Common myeloid progenitor, CD34-positive (primary cell): ENCODE results near the gene TTYH1.
A peak's percentile ranks its signal among the peaks of the same experiment; 100 is the strongest.

Experiments used
- CTCF ChIA-PET: fragments of 350-600 bp; sonication (Branson Sonifier 250); formaldehyde crosslinking; loops from one replicate; lab custom pipeline; 2021; ENCODE audit warnings: antibody characterized with exemption; lab: Charles Lee
- POLR2A ChIA-PET: fragments of 350-600 bp; sonication (Branson Sonifier 250); formaldehyde crosslinking; loops from one replicate; lab custom pipeline; 2021; ENCODE audit warnings: antibody characterized with exemption; lab: Charles Lee
- DNase-seq, 3 donors: peaks; one replicate each; pipeline versions ENCODE4 v3.0.0 to v3.0.0-alpha.2; 2013
- H3K27ac ChIP-seq, 2 experiments: 1 replicate in 1 of 2; 2 replicates in 1 of 2; pipeline ENCODE4 v1.7.0; 2013; ENCODE audit warnings: inconsistent platforms in 2 of 2, low read length in 2 of 2, mild to moderate bottlenecking in 2 of 2, low read depth in 1 of 2, moderate library complexity in 1 of 2; ENCODE audit not compliant: severe bottlenecking in 2 of 2, insufficient read depth in 1 of 2, poor library complexity in 1 of 2
- H3K27me3 ChIP-seq, 5 experiments: replicated peaks in 2 of 5; 1 replicate in 3 of 5; 2 replicates in 2 of 5; pipeline versions ENCODE4 v1.6.1 to v1.7.0; 2013; ENCODE audit warnings: low read length in 4 of 5, mild to moderate bottlenecking in 2 of 5, moderate library complexity in 2 of 5, inconsistent platforms in 1 of 5; ENCODE audit not compliant: insufficient read depth in 5 of 5, control insufficient read depth in 4 of 5
- H3K36me3 ChIP-seq, 4 experiments: 1 replicate in 2 of 4; 2 replicates in 2 of 4; pipeline versions ENCODE4 v1.6.1 to v1.7.0; 2013; ENCODE audit warnings: low read length in 3 of 4, control low read depth in 1 of 4, mild to moderate bottlenecking in 1 of 4; ENCODE audit not compliant: control insufficient read depth in 4 of 4, insufficient read depth in 4 of 4
- H3K4me1 ChIP-seq, 4 experiments: 1 replicate in 3 of 4; 2 replicates in 1 of 4; pipeline versions ENCODE4 v1.6.1 to v1.7.1; 2013; ENCODE audit warnings: low read length in 3 of 4, mild to moderate bottlenecking in 3 of 4, control low read depth in 1 of 4, inconsistent platforms in 1 of 4, moderate library complexity in 1 of 4; ENCODE audit not compliant: control insufficient read depth in 4 of 4, insufficient read depth in 4 of 4; ENCODE audit errors: control extremely low read depth in 1 of 4
- H3K4me3 ChIP-seq, 7 experiments: 1 replicate in 4 of 7; 2 replicates in 3 of 7; pipeline versions ENCODE4 v1.5.1 to v1.7.0; 2013; ENCODE audit warnings: mild to moderate bottlenecking in 7 of 7, low read length in 6 of 7, moderate library complexity in 6 of 7, inconsistent platforms in 2 of 7, low read depth in 2 of 7, control low read depth in 1 of 7; ENCODE audit not compliant: insufficient read depth in 4 of 7, control insufficient read depth in 1 of 7; ENCODE audit errors: extremely low read depth in 1 of 7
- H3K9me3 ChIP-seq, 5 experiments: 1 replicate in 4 of 5; 2 replicates in 1 of 5; pipeline versions ENCODE4 v1.6.1 to v1.7.1; 2013; ENCODE audit warnings: low read length in 4 of 5, mild to moderate bottlenecking in 2 of 5, inconsistent platforms in 1 of 5, low read depth in 1 of 5, moderate library complexity in 1 of 5; ENCODE audit not compliant: control insufficient read depth in 4 of 5, insufficient read depth in 2 of 5; ENCODE audit errors: control extremely low read depth in 1 of 5
- WGBS: methylation state at CpG from one replicate; pipeline ENCODE4 v1.1.5; 2013; ENCODE audit not compliant: insufficient coverage; 5-methylcytosine and 5-hydroxymethylcytosine counted together

The TTYH1 gene

DNA sequence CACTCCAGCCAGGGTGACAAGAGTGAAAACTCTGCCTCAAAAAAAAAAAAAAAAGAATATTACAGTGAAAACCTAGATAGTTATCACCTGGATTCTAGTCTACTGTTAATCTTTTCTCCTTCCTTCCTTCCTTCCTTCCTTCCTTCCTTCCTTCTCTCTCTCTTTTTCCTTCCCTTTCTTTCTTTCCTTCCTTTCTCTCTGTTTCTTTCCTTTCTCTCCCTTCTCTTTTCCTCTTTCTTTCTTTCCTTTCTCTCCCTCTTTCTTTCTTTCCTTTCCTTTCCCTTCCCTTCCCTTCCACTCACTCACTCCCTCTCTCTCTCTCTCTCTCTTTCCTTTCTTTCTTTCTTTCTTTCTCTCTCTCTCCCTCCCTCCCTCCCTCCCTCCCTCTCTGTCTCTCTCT, 9.6 kb upstream of the TTYH1 start:
- no peak for DNase-seq

DNA sequence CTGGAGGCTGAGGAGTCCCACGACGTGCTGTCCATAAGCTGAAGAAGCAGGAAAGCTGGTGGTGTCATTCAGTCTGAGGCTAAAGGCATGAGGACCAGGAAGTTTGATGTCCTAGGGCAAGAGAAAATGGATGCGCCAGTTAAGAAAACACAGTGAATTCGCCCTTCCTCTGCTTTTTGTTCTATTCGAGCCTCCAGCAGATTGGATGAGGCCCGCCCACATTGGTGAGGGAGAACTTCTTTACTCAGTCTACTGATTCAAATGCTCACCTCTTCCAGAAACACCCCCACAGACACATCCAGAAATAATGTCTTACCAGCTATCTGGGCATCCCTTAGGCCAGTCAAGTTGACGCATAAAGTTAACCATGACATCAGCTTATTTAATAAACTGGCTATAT, 7.5 kb upstream of the TTYH1 start:
- Histone ChIP-seq H3K4me3 (no peak overlapping the region), H3K9me3 (peaks cover 0 to 8% (median 0%) of the 10 kb centered on the region in 5 experiments), H3K27ac (no peak overlapping the region), H3K27me3 (peaks cover 0 to 4% (median 0%) of the 10 kb centered on the region in 5 experiments), H3K36me3 (no peaks in the 10 kb centered on the region), H3K4me1 (no peaks in the 10 kb centered on the region)
- no peak for DNase-seq
- ChIA-PET CTCF (interaction anchor here (0.8 to 2.1 kb wide), 6 partner anchors 8 to 142 kb away, joined by 3 to 8 read pairs (median 4); partner anchors contain the start of gene TTYH1), POLR2A (no interaction called here)
- WGBS, result 92% methylated on average over 7 of the region's 7 CpGs

More for the DNA sequence above, 9.6 kb upstream of the TTYH1 start:
- POLR2A ChIA-PET, result no interaction called here
- no peaks in the 10 kb centered on the region for H3K36me3 ChIP-seq
- H3K4me3 ChIP-seq, result no peak overlapping the region
- no peak overlapping the region for H3K27ac ChIP-seq
- H3K27me3 ChIP-seq, result no peaks in the 10 kb centered on the region
- no peaks in the 10 kb centered on the region for H3K4me1 ChIP-seq
- CTCF ChIA-PET, result interaction anchor here (1.5 kb wide), 1 partner anchor 43 kb away, joined by 3 read pairs; no protein-coding TSS in a partner anchor
- peaks cover 0 to 8% (median 0%) of the 10 kb centered on the region in 5 experiments for H3K9me3 ChIP-seq

DNA sequence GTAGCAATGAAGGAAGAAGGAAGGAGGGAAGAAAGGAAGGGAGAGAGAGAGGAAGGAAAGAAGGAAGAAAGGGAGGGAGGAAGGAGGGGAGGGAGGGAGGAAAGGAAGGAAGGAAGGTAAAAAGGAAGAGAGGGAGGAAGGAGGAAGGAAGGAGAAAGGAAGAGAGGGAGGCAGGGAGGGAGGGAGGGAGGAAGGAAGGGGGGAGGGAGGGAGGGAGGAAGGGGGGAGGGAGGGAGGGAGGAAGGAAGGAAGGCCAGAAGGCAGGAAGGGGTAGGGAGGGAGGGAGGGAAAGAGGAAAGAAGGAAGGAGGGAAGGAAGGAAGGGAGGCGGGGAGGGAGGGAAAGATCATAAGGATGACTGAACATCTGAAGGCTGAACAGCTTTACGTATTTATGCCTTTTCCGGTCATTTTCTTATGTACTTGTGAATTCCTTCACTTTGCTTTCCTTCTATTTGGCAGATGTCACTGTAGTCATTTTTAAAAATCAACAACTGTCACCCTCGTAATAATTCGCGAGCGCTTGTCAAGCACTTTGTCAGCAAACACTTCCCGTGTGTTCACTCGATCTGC, 6.7 kb upstream of the TTYH1 start:
- H3K36me3 ChIP-seq, result no peaks in the 10 kb centered on the region
- peaks cover 0 to 8% (median 0%) of the 10 kb centered on the region in 5 experiments for H3K9me3 ChIP-seq
- H3K4me3 ChIP-seq, result no peak overlapping the region
- ChIA-PET CTCF (interaction anchor here (0.8 to 2.1 kb wide), 5 partner anchors 10 to 143 kb away, joined by 3 to 8 read pairs (median 4); no protein-coding TSS in a partner anchor), POLR2A (no interaction called here)
- peaks cover 0 to 4% (median 0%) of the 10 kb centered on the region in 5 experiments for H3K27me3 ChIP-seq
- peak in 2 of 3 donors; percentile 52 to 61 for DNase-seq
- no peaks in the 10 kb centered on the region for H3K4me1 ChIP-seq
- WGBS, result 97% methylated on average over 5 of the region's 9 CpGs
- no peak overlapping the region for H3K27ac ChIP-seq

DNA sequence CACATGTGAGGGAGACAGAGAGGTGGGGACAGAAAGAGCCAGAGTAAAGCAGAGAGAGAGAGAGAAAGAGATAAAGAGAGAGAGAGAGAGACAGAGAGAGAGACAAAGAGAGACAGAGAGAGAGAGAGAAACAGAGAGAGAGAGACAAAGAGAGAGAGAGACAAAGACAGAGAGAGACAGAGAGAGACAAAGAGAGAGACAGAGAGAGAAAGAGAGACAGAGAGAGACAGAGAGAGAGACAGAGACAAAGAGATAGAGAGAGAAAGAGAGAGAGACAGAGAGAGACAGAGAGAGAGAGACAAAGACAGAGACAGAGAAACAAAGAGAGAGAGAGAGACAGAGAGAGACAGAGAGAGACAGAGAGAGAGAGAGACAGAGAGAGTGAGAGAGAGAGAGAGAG, 4.2 kb upstream of the TTYH1 start:
- Histone ChIP-seq H3K27ac (no peak overlapping the region), H3K4me3 (no peak overlapping the region), H3K27me3 (peaks cover 0 to 23% (median 11%) of the 10 kb centered on the region in 5 experiments), H3K4me1 (peaks cover 0 to 14% (median 6%) of the 10 kb centered on the region in 4 experiments), H3K36me3 (no peaks in the 10 kb centered on the region), H3K9me3 (peaks cover 0 to 8% (median 0%) of the 10 kb centered on the region in 5 experiments)
- ChIA-PET CTCF (interaction anchor here (0.9 to 1.8 kb wide), 3 partner anchors 20 to 145 kb away, joined by 3 to 7 read pairs (median 4); no protein-coding TSS in a partner anchor), POLR2A (interaction anchor here (1.1 kb wide), 1 partner anchor 40 kb away, joined by 3 read pairs; no protein-coding TSS in a partner anchor)
- DNase-seq, result no peak

DNA sequence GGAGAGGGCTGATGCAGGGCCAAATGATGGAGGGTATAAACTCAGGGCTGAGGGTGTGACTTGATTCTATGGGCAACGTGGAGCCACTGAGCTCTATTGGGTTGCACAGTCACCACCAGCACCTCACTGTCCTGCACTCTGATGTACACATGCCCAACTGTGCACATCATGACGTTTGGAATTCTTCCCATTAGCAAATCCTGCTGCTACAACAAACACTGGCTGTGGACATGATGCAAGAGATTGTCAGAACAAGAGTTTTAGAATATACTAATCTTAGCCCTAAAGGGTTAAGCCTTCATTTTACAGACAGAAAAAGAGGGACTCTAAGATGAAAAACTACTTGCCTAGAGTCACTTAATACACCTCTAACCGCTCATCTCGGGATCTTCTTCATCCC, 2.4 kb upstream of the TTYH1 start:
- H3K4me3 ChIP-seq, result no peak overlapping the region
- no peak overlapping the region for H3K27ac ChIP-seq
- CTCF ChIA-PET, result no interaction called here
- DNase-seq, result no peak
- H3K9me3 ChIP-seq, result peaks cover 0 to 3% (median 0%) of the 10 kb centered on the region in 5 experiments
- POLR2A ChIA-PET, result interaction anchor here (0.6 kb wide), 1 partner anchor 15 kb away, joined by 3 read pairs; no protein-coding TSS in a partner anchor
- H3K27me3 ChIP-seq, result peaks cover 0 to 36% (median 14%) of the 10 kb centered on the region in 5 experiments
- H3K36me3 ChIP-seq, result no peaks in the 10 kb centered on the region
- WGBS, result 75% methylated on average over 1 of the region's 4 CpGs
- peaks cover 0 to 32% (median 23%) of the 10 kb centered on the region in 4 experiments for H3K4me1 ChIP-seq

DNA sequence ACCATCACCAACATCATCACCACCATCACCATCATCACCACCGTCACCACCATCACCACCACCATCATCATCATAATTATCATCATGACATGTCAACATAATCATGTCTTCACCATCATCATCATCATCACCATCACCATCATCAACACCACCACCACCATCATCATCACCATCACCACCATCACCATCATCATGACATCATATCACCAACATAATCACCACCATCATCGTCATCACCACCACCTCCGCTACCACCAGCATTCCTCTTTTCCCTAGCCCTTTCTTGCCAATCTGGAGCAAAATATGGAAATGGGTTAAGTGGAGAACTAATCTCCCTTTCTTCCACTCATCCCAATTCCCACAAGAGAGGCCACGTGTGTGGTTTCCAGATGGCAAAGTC, 1.1 kb upstream of the TTYH1 start:
- Histone ChIP-seq H3K27me3 (peaks cover 0 to 36% (median 14%) of the 10 kb centered on the region in 5 experiments), H3K9me3 (no peaks in the 10 kb centered on the region), H3K27ac (no peak overlapping the region), H3K4me3 (no peak overlapping the region), H3K4me1 (peaks cover 0 to 44% (median 34%) of the 10 kb centered on the region in 4 experiments), H3K36me3 (no peaks in the 10 kb centered on the region)
- no peak for DNase-seq
- POLR2A ChIA-PET, result no interaction called here
- CTCF ChIA-PET, result no interaction called here
- 100% methylated on average over 1 of the region's 4 CpGs for WGBS
